Liver (tissue), 3 donors: ENCODE measurements around the gene COL17A1.

Experiments used
- GABPA ChIP-seq, 2 donors: IDR thresholded peaks in 1 of 2; conservative IDR thresholded peaks in 1 of 2; 2 replicates each; pipeline ENCODE4 v1.6.1; 2016; ENCODE audit warnings: antibody characterized with exemption in 2 of 2, mild to moderate bottlenecking in 1 of 2, moderate library complexity in 1 of 2
- JUND ChIP-seq, 2 donors: IDR thresholded peaks; 2 replicates each; pipeline ENCODE4 v1.6.1; 2016; ENCODE audit warnings: antibody characterized with exemption in 2 of 2
- TF ChIP-seq, protein P1 (sequence below): IDR thresholded peaks from 2 replicates; pipeline ENCODE4 v1.6.1; 2016; ENCODE audit warnings: antibody characterized with exemption, mild to moderate bottlenecking
- TF ChIP-seq, protein P2 (sequence below): fragments of 150-350 bp; IDR thresholded peaks from 2 replicates; pipeline ENCODE4 v1.5.1; 2017; ENCODE audit warnings: improper control_type of control experiment, low read depth, low read length; ENCODE audit not compliant: missing input control
- donor health status: healthy.
- donor health status: healthy.

- no peak for TF ChIP-seq JUND (IDR thresholded peaks at IDR 0.05)
- TF ChIP-seq, protein P1, sequence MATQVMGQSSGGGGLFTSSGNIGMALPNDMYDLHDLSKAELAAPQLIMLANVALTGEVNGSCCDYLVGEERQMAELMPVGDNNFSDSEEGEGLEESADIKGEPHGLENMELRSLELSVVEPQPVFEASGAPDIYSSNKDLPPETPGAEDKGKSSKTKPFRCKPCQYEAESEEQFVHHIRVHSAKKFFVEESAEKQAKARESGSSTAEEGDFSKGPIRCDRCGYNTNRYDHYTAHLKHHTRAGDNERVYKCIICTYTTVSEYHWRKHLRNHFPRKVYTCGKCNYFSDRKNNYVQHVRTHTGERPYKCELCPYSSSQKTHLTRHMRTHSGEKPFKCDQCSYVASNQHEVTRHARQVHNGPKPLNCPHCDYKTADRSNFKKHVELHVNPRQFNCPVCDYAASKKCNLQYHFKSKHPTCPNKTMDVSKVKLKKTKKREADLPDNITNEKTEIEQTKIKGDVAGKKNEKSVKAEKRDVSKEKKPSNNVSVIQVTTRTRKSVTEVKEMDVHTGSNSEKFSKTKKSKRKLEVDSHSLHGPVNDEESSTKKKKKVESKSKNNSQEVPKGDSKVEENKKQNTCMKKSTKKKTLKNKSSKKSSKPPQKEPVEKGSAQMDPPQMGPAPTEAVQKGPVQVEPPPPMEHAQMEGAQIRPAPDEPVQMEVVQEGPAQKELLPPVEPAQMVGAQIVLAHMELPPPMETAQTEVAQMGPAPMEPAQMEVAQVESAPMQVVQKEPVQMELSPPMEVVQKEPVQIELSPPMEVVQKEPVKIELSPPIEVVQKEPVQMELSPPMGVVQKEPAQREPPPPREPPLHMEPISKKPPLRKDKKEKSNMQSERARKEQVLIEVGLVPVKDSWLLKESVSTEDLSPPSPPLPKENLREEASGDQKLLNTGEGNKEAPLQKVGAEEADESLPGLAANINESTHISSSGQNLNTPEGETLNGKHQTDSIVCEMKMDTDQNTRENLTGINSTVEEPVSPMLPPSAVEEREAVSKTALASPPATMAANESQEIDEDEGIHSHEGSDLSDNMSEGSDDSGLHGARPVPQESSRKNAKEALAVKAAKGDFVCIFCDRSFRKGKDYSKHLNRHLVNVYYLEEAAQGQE, result no peak
- TF ChIP-seq, protein P2, sequence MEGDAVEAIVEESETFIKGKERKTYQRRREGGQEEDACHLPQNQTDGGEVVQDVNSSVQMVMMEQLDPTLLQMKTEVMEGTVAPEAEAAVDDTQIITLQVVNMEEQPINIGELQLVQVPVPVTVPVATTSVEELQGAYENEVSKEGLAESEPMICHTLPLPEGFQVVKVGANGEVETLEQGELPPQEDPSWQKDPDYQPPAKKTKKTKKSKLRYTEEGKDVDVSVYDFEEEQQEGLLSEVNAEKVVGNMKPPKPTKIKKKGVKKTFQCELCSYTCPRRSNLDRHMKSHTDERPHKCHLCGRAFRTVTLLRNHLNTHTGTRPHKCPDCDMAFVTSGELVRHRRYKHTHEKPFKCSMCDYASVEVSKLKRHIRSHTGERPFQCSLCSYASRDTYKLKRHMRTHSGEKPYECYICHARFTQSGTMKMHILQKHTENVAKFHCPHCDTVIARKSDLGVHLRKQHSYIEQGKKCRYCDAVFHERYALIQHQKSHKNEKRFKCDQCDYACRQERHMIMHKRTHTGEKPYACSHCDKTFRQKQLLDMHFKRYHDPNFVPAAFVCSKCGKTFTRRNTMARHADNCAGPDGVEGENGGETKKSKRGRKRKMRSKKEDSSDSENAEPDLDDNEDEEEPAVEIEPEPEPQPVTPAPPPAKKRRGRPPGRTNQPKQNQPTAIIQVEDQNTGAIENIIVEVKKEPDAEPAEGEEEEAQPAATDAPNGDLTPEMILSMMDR, result no peak
- TF ChIP-seq GABPA (IDR thresholded peaks at IDR 0.05 in 1 of 2, conservative IDR thresholded peaks at IDR 0.05 in 1 of 2), result no peak
These were observed 26.3 kb downstream of the COL17A1 start for GRCh38 chr10:104059364-104059763.
